Stimulated activated CD8-positive, alpha-beta memory T cell treated with anti-CD3 and anti-CD28 coated beads, Interleukin-15, amount 100 ng/mL, for 48 hours (primary cell): ENCODE data around the gene CEP63.

Experiments used
- DNase-seq, 2 donors: peaks; one replicate each; pipeline ENCODE4 v3.0.0-alpha.2; 2020; ENCODE audit warnings: low read depth in 2 of 2

The CEP63 gene

DNA sequence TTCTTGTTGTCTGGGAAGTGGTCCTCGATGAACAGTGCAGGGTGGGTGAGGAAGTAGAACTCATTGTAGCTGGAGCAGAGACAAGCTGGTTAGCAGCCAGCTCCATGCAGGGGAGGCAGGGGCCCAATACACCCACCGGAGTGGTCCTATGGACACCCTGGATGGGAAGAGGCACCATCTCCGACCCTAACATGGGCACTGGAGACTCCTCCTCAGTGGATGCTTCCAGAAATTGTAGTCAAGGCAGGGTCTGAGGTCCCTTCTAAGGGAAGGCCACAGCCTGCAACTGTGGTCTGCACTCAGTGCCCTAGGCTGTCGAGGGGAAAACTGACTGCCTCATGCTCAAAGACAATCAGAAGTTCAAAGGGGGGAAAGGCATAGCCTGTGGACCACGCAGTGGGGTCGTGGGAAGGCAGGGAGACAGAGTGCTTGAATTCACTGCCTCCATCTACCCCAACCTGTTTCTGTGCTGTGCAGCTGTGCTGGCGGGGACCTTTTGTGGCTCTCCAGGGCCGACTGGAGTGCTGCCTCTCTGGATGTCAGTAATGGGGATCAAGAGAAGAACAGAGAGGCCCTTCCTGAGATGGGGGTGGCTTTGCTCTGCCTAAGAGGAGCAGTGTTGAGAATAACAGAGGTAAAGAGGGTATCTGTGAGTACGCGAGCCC, 123.0 kb downstream of the CEP63 start:
- DNase-seq: no peak

- DNase-seq: no peak
Measured at GRCh38 chr3:134609821-134610431, 124.1 kb downstream of the CEP63 start.

- no peak for DNase-seq
Measured at GRCh38 chr3:134610432-134611385, 124.9 kb downstream of the CEP63 start.

DNA sequence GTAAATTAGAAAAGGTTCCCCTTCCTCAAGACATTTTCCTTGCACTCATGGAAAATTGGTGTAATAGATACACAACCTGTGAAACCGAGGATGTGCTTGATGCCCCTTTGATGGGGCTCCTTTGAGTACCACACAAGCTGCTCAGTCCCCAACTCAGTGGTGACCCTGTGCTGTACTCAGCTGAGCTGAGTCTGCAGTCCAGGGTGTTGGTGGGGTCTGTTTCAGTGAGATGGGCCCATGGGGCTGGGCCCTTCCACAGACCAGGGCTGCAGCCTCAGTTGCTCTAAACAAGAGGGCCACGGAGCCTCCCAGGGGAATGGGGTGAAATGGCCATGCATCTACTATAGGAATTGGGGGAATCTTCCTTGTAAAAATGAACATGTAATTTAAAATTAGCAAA, 125.7 kb downstream of the CEP63 start:
- no peak for DNase-seq

GRCh38 chr3:134613006-134613520, 127.2 kb downstream of the CEP63 start:
- no peak for DNase-seq

DNA sequence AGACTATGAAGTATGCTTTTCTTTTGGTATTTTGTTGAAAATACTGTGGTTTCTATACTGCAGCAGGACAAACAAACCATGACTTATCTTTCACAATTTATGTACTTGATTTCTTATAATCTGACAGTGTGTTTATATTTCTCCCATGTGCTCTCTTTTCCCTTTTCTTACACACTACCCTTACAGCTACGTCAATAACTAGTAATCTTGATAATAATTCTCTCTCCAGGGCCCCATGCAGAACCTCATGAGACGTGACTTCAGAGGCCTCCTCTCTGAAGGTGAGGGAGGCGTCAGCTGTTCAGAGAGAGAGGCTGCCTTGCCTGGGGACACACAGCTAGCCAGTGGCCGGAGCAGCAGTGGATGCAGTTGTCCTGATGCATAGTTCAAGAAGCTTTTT, 129.1 kb downstream of the CEP63 start:
- no peak for DNase-seq

GRCh38 chr3:134615743-134616142, 129.9 kb downstream of the CEP63 start:
- no peak for DNase-seq

- DNase-seq: no peak
Measured at GRCh38 chr3:134617608-134618477, 132.0 kb downstream of the CEP63 start.

GRCh38 chr3:134618478-134619300, 132.8 kb downstream of the CEP63 start:
- DNase-seq: no peak

DNA sequence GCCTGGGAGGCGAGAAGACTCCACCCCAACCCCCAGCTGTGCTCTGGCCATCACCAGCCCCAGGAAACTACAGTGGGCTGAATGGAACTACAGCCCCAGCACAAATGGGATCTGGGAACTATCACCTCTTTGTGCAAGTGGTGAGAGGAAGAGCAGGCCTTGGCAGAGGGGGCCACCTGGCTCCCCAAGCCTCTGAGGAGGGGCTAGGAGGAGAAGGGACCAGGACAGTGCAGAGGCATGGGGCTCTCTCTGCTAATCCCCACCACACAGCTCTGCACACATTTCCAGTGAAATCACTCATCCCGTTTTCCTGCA, 133.4 kb downstream of the CEP63 start:
- no peak for DNase-seq

DNA sequence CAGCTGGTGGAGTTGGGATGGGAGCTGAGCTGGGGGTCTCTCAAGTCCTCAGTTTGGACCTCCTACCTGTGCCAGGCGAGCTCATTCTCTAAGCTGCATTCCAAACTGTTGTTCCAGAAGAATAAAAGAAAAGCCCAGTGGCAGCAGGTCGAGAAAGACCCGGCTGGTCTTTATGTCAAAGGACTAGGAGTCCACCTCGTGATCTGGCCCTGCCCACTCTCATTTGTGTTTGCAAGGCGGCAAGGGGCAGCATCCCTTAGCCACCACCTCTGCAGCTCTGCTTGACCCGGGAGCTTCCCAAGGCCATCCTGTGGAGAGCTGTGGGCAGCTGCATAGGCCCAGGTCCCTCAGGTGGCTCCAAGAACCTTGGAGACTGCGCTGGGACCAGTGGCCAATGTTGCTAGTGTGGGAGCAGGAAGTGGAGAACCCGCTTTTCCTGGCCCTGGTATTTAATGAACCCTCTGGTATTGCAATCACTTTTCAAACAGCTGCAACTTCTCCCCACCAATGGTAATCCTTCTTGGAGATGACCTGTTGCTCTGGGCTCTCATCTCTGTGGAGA, 134.1 kb downstream of the CEP63 start:
- no peak for DNase-seq

DNA sequence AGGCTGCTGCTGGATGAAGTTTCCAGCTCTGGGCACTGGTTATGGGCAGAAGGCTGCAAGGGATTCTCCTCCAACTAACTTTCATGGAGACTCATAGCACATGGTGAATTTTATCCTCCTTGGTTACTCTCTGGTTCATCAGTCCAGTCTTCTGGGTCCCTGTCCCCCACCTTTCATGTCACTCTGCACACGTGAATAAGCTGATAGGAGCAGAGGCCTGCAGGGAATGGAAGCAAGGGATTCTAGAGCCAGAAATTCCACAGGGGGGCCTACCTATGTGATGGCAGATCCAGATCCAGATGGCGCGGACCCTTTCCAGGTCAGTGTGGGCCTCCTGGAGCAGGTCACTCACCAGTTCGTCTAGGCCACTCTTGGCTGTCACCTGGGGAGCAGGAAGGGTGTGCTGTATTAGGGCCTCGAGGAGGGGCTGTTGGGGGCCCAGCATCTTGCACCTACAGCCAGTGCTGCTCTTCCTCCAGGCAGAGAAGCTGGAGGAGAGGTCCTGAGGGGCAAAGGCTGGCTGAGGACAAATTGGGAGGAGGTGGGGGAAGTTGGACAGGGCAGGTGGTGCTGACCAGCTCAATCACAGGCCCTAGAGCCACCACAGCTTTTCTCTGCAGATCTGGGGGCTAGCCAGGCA, 134.7 kb downstream of the CEP63 start:
- no peak for DNase-seq

DNA sequence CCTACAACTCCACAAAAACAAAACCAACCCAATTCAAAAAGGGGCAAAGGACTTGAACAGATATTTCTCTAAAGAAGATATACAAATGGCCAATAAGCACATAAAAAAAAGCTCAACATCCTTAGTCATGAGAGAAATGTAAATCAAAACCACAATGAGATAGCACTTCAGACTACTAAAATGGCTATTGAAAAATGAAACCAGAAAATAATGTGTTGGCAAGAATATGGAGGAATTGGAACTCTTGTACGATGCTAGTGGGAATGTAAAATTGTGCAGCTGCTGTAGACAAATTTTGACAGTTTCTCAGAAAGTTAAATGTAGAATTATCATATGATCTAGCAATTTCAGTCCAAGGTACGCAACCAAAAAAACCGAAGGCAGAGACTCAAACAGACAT, 136.0 kb downstream of the CEP63 start:
- no peak for DNase-seq

- DNase-seq: no peak
Measured at GRCh38 chr3:134622806-134623365, 137.0 kb downstream of the CEP63 start.

DNA sequence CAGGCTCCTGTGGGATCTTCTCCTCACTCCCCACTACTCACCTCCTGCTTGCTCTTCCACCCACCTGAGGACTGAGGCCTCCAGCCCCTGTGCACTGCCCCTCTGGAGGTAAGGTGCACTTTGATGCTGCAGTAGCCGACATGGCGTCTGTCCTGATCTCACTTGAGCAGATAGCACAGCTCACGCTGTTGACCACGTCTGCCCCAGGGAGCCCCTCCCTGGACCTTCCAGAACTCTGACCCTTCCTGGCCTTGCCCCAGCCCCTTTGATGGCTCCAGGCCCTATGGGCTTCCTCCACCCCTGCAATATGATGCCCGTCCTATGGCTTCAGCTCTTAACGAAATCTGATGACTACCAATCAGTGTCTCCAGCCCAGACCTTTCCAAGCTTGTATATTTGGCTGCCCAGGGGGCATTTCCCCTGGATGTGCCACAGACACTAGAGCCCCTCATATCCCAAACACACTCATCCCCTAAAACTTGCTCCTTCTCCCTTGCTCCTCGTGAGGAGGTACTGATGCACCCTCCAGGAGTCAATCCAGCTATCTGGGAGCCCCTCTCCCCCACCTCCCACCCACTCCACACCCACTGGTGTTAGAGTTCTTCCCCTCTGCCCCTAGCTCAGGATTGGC, 137.9 kb downstream of the CEP63 start:
- DNase-seq: no peak
